Muscle layer of duodenum (tissue), 2 donors: ENCODE measurements around the gene DRG1.
A peak's percentile ranks its signal among the peaks of the same experiment; 100 is the strongest.
"Not testable (repeated sequence)": the region's sequence is repeated elsewhere in the genome, so short reads cannot be mapped to it uniquely, and the experiment has no call there.

Experiments used
- H3K27ac ChIP-seq: one replicate; pipeline ENCODE4 v1.7.0; 2013; ENCODE audit warnings: mild to moderate bottlenecking, low read length
- H3K27me3 ChIP-seq: one replicate; pipeline ENCODE4 v1.7.0; 2013; ENCODE audit warnings: low read depth, mild to moderate bottlenecking, control low read depth, low read length
- H3K36me3 ChIP-seq, 2 donors: one replicate each; pipeline ENCODE4 v1.7.0; 2013; ENCODE audit warnings: low read length in 2 of 2, control low read depth in 1 of 2, mild to moderate bottlenecking in 1 of 2; ENCODE audit not compliant: insufficient read depth in 2 of 2, control insufficient read depth in 1 of 2
- H3K4me1 ChIP-seq, 2 donors: one replicate each; pipeline ENCODE4 v1.7.0; 2013; ENCODE audit warnings: low read length in 2 of 2, mild to moderate bottlenecking in 2 of 2, control low read depth in 1 of 2, moderate library complexity in 1 of 2; ENCODE audit not compliant: insufficient read depth in 2 of 2, control insufficient read depth in 1 of 2
- H3K4me3 ChIP-seq, 2 donors: one replicate each; pipeline ENCODE4 v1.7.0; 2013; ENCODE audit warnings: low read length in 2 of 2, low read depth in 1 of 2, mild to moderate bottlenecking in 1 of 2
- H3K9me3 ChIP-seq, 2 donors: one replicate each; pipeline ENCODE4 v1.7.0; 2013; ENCODE audit warnings: low read length in 2 of 2, control low read depth in 1 of 2, mild to moderate bottlenecking in 1 of 2; ENCODE audit not compliant: control insufficient read depth in 1 of 2
- donor health status: healthy.

DRG1 gene

GRCh38 chr22:31393893-31394292 lies 5.5 kb upstream of the DRG1 start:
- no peaks in the 10 kb centered on the region for H3K9me3 ChIP-seq
- H3K27ac ChIP-seq = no peak overlapping the region
- no peaks in the 10 kb centered on the region for H3K27me3 ChIP-seq
- H3K4me3 ChIP-seq = no peak overlapping the region
- H3K36me3 ChIP-seq = no peaks in the 10 kb centered on the region
- H3K4me1 ChIP-seq = peaks cover 0 to 5% of the 10 kb centered on the region in 2 donors

- H3K27me3 ChIP-seq = no peaks in the 10 kb centered on the region
- no peak overlapping the region for H3K4me3 ChIP-seq
- H3K36me3 ChIP-seq = no peaks in the 10 kb centered on the region
- peaks cover 0 to 6% of the 10 kb centered on the region in 2 donors for H3K4me1 ChIP-seq
- no peak overlapping the region for H3K27ac ChIP-seq
- no peaks in the 10 kb centered on the region for H3K9me3 ChIP-seq
Measured at GRCh38 chr22:31394326-31394725, 5.1 kb upstream of the DRG1 start.

GRCh38 chr22:31398231-31398630 lies 1.2 kb upstream of the DRG1 start:
- H3K4me1 ChIP-seq = peaks cover 4 to 16% of the 10 kb centered on the region in 2 donors
- no peaks in the 10 kb centered on the region for H3K27me3 ChIP-seq
- H3K36me3 ChIP-seq = peaks cover 5 to 9% of the 10 kb centered on the region in 2 donors
- H3K27ac ChIP-seq = no peak overlapping the region
- no peak overlapping the region for H3K4me3 ChIP-seq
- H3K9me3 ChIP-seq = no peaks in the 10 kb centered on the region

- peak overlapping the region; percentile 88 for H3K27ac ChIP-seq
- peaks cover 6 to 19% of the 10 kb centered on the region in 2 donors for H3K36me3 ChIP-seq
- peaks cover 4 to 16% of the 10 kb centered on the region in 2 donors for H3K4me1 ChIP-seq
- H3K27me3 ChIP-seq = no peaks in the 10 kb centered on the region
- H3K4me3 ChIP-seq = peak overlapping the region; percentile 96
- no peaks in the 10 kb centered on the region for H3K9me3 ChIP-seq
Measured at GRCh38 chr22:31400023-31400397, 606 bp downstream of the DRG1 start.

- Histone ChIP-seq H3K4me1 (peaks cover 4 to 16% of the 10 kb centered on the region in 2 donors), H3K36me3 (peaks cover 6 to 37% of the 10 kb centered on the region in 2 donors)
- not testable (repeated sequence) for H3K27ac ChIP-seq, H3K9me3 ChIP-seq, H3K27me3 ChIP-seq, H3K4me3 ChIP-seq
Measured at GRCh38 chr22:31402350-31402749, 2.9 kb downstream of the DRG1 start.

GRCh38 chr22:31425331-31426050 lies 26.1 kb downstream of the DRG1 start:
- H3K36me3 ChIP-seq = peaks cover 48 to 80% of the 10 kb centered on the region in 2 donors
- no peak overlapping the region for H3K27ac ChIP-seq
- H3K27me3 ChIP-seq = no peaks in the 10 kb centered on the region
- no peak overlapping the region for H3K4me3 ChIP-seq
- no peaks in the 10 kb centered on the region for H3K4me1 ChIP-seq
- H3K9me3 ChIP-seq = no peaks in the 10 kb centered on the region

- Histone ChIP-seq H3K27me3 (no peaks in the 10 kb centered on the region), H3K4me1 (no peaks in the 10 kb centered on the region), H3K27ac (no peak overlapping the region), H3K4me3 (no peak overlapping the region), H3K36me3 (peaks cover 34 to 83% of the 10 kb centered on the region in 2 donors), H3K9me3 (no peaks in the 10 kb centered on the region)
Measured at GRCh38 chr22:31431950-31432349, 32.5 kb downstream of the DRG1 start.

GRCh38 chr22:31436132-31436531 lies 36.7 kb downstream of the DRG1 start:
- H3K27me3 ChIP-seq = no peaks in the 10 kb centered on the region
- H3K4me3 ChIP-seq = no peak overlapping the region
- H3K9me3 ChIP-seq = no peaks in the 10 kb centered on the region
- no peaks in the 10 kb centered on the region for H3K4me1 ChIP-seq
- no peak overlapping the region for H3K27ac ChIP-seq
- peaks cover 59 to 80% of the 10 kb centered on the region in 2 donors for H3K36me3 ChIP-seq

- Histone ChIP-seq H3K27ac (no peak overlapping the region), H3K36me3 (peaks cover 75 to 84% of the 10 kb centered on the region in 2 donors), H3K9me3 (no peaks in the 10 kb centered on the region), H3K4me3 (no peak overlapping the region), H3K4me1 (no peaks in the 10 kb centered on the region), H3K27me3 (no peaks in the 10 kb centered on the region)
Measured at GRCh38 chr22:31439808-31440207, 40.4 kb downstream of the DRG1 start.

GRCh38 chr22:31440681-31441080 lies 41.3 kb downstream of the DRG1 start:
- Histone ChIP-seq H3K4me3 (no peak overlapping the region), H3K9me3 (no peaks in the 10 kb centered on the region), H3K4me1 (no peaks in the 10 kb centered on the region), H3K36me3 (peaks cover 80 to 85% of the 10 kb centered on the region in 2 donors), H3K27me3 (no peaks in the 10 kb centered on the region), H3K27ac (no peak overlapping the region)

- Histone ChIP-seq H3K9me3 (no peaks in the 10 kb centered on the region), H3K27ac (no peak overlapping the region), H3K36me3 (peaks cover 77 to 79% of the 10 kb centered on the region in 2 donors)
Measured at GRCh38 chr22:31441652-31442051, 42.2 kb downstream of the DRG1 start.

More at GRCh38 chr22:31441652-31442051, 42.2 kb downstream of the DRG1 start:
- H3K4me3 ChIP-seq = no peak overlapping the region
- no peaks in the 10 kb centered on the region for H3K4me1 ChIP-seq
- no peaks in the 10 kb centered on the region for H3K27me3 ChIP-seq
